Ascending aorta (tissue), 2 donors: ENCODE measurements around the gene IRX6. TPM values are rescaled to one million over a fixed set of nuclear protein-coding genes. Genes with fewer than 3 reads are reported as not detected.

Experiments
- DNase-seq, 2 donors: peaks; one replicate each; pipeline ENCODE4 v3.0.0-alpha.2; 2019; ENCODE audit warnings: low spot score in 2 of 2
- H3K27ac ChIP-seq, 2 donors: fragments of 200-600 bp; sonication (generic); one replicate each; pipeline ENCODE4 v1.5.1; 2016 to 2017; ENCODE audit warnings: mild to moderate bottlenecking in 1 of 2
- H3K27me3 ChIP-seq: fragments of 200-600 bp; sonication (generic); one replicate; pipeline ENCODE4 v1.5.1; 2017
- H3K36me3 ChIP-seq, 2 donors: fragments of 200-600 bp; sonication (generic); one replicate each; pipeline ENCODE4 v1.5.1; 2016
- H3K4me1 ChIP-seq, 2 donors: fragments of 200-600 bp; sonication (generic); one replicate each; pipeline ENCODE4 v1.5.1; 2016 to 2017; ENCODE audit warnings: mild to moderate bottlenecking in 1 of 2
- H3K4me3 ChIP-seq, 2 donors: fragments of 200-600 bp; sonication (generic); one replicate each; pipeline ENCODE4 v1.5.1; 2016 to 2017; ENCODE audit warnings: mild to moderate bottlenecking in 1 of 2
- H3K9me3 ChIP-seq, 2 donors: fragments of 200-600 bp; sonication (generic); one replicate each; pipeline ENCODE4 v1.5.1; 2016
- CTCF ChIP-seq, 3 experiments: fragments of 200-600 bp in 2 of 3; fragments of 450-650 bp in 1 of 3; sonication (generic) in 2 of 3; IDR thresholded peaks; one replicate each; pipeline ENCODE4 v1.5.1; 2016 to 2019; ENCODE audit warnings: antibody characterized with exemption in 3 of 3, mild to moderate bottlenecking in 1 of 3, moderate library complexity in 1 of 3
- intact Hi-C: fragments of 100-400 bp; cut with DNase I; formaldehyde crosslinking; loops from one replicate; pipeline ENCODE4 v1.15.1; 2023
- total RNA-seq: library from RNA; depleted of rRNA; stranded (reverse); fragments of >200 nt; gene quantifications from one replicate; pipeline ENCODE4 v1.1.0, GENCODE V29; 2016

Gene IRX6
- total RNA-seq, 1 donor from 2014 or later = 1.5 TPM

GRCh38 chr16:55322327-55322726 lies 1.7 kb upstream of the IRX6 start:
- H3K27me3 ChIP-seq = peaks cover 16% of the 10 kb centered on the region
- H3K36me3 ChIP-seq = no peaks in the 10 kb centered on the region
- no peak for DNase-seq
- no peaks in the 10 kb centered on the region for H3K9me3 ChIP-seq
- no peak overlapping the region for H3K27ac ChIP-seq
- H3K4me1 ChIP-seq = peaks cover 3 to 4% of the 10 kb centered on the region in 2 donors
- H3K4me3 ChIP-seq = no peak overlapping the region
- no peak for TF ChIP-seq CTCF (IDR thresholded peaks at IDR 0.05)
- intact Hi-C loops = no loop called here

- TF ChIP-seq CTCF (IDR thresholded peaks at IDR 0.05) = no peak
- Histone ChIP-seq H3K9me3 (no peaks in the 10 kb centered on the region), H3K36me3 (no peaks in the 10 kb centered on the region), H3K27ac (no peak overlapping the region), H3K27me3 (peaks cover 16% of the 10 kb centered on the region), H3K4me1 (peaks cover 3 to 4% of the 10 kb centered on the region in 2 donors), H3K4me3 (peak overlapping the region in 1 of 2 donors; percentile 42)
- DNase-seq = no peak
- intact Hi-C loops = no loop called here
Measured at GRCh38 chr16:55324285-55325079, 479 bp downstream of the IRX6 start.

- Histone ChIP-seq H3K9me3 (no peaks in the 10 kb centered on the region), H3K4me3 (no peak overlapping the region), H3K27ac (no peak overlapping the region), H3K4me1 (peaks cover 3 to 4% of the 10 kb centered on the region in 2 donors), H3K27me3 (peaks cover 16% of the 10 kb centered on the region), H3K36me3 (no peaks in the 10 kb centered on the region)
- no peak for DNase-seq
- no peak for TF ChIP-seq CTCF (IDR thresholded peaks at IDR 0.05)
- intact Hi-C loops = no loop called here
Measured at GRCh38 chr16:55325080-55325447, 1.1 kb downstream of the IRX6 start.

GRCh38 chr16:55325458-55326109 lies 1.6 kb downstream of the IRX6 start:
- Histone ChIP-seq H3K4me3 (no peak overlapping the region), H3K9me3 (no peaks in the 10 kb centered on the region), H3K27me3 (peaks cover 16% of the 10 kb centered on the region), H3K4me1 (peaks cover 3 to 4% of the 10 kb centered on the region in 2 donors), H3K36me3 (no peaks in the 10 kb centered on the region), H3K27ac (no peak overlapping the region)
- intact Hi-C loops = no loop called here
- DNase-seq = no peak
- TF ChIP-seq CTCF (IDR thresholded peaks at IDR 0.05) = no peak

- no peak overlapping the region for H3K4me3 ChIP-seq
- H3K9me3 ChIP-seq = no peaks in the 10 kb centered on the region
- intact Hi-C loops = no loop called here
- no peak for DNase-seq
- no peak for TF ChIP-seq CTCF (IDR thresholded peaks at IDR 0.05)
- H3K4me1 ChIP-seq = peaks cover 3 to 6% of the 10 kb centered on the region in 2 donors
- no peaks in the 10 kb centered on the region for H3K36me3 ChIP-seq
- H3K27me3 ChIP-seq = peaks cover 16% of the 10 kb centered on the region
- H3K27ac ChIP-seq = no peak overlapping the region
Measured at GRCh38 chr16:55326261-55327092, 2.5 kb downstream of the IRX6 start.
